Panc1 (cell line): Measurements from ENCODE around the gene MUS81.

Experiments
- CTCF ChIP-seq: fragments of 450-650 bp; IDR thresholded peaks from 2 replicates; pipeline ENCODE4 v1.5.1; 2017; ENCODE audit warnings: mild to moderate bottlenecking
- POLR2AphosphoS5 ChIP-seq: IDR thresholded peaks from 2 replicates; pipeline ENCODE4 v1.6.1; 2012; ENCODE audit warnings: mild to moderate bottlenecking, low read depth, low read length, moderate library complexity
- REST ChIP-seq, 2 experiments: IDR thresholded peaks; 2 replicates each; pipeline ENCODE4 v1.6.1; 2011 to 2012; ENCODE audit warnings: low read depth in 2 of 2, control low read depth in 1 of 2, low read length in 1 of 2, mild to moderate bottlenecking in 1 of 2, moderate library complexity in 1 of 2; ENCODE audit not compliant: insufficient read depth in 1 of 2

GRCh38 chr11:65895482-65895981, 35.3 kb downstream of the MUS81 start:
- TF ChIP-seq POLR2AphosphoS5 (no peak; the same call in none of the 2 replicates), CTCF (no peak), REST (IDR thresholded peaks at IDR 0.05; ENCODE audit: insufficient read depth in 1 of 2, low read depth in 2 of 2, low read length in 1 of 2) (no peak)
